HEK293 (cell line): Measurements from ENCODE around the gene FKBP3.

Source experiments
- CTCF ChIP-seq: fragments of 450-650 bp; formaldehyde crosslinking; IDR thresholded peaks from 2 replicates; pipeline ENCODE4 v1.5.1; 2016; ENCODE audit warnings: missing biosample characterization, missing genetic modification characterization
- PATZ1 ChIP-seq: fragments of 450-650 bp; formaldehyde crosslinking; IDR thresholded peaks from 2 replicates; pipeline ENCODE4 v1.5.1; 2016; ENCODE audit warnings: missing biosample characterization, missing genetic modification characterization
- REST ChIP-seq: fragments of 450-650 bp; formaldehyde crosslinking; IDR thresholded peaks from 2 replicates; pipeline ENCODE4 v1.5.1; 2016; ENCODE audit warnings: missing biosample characterization, missing genetic modification characterization
- TCF7L2 ChIP-seq: IDR thresholded peaks from 2 replicates; pipeline ENCODE4 v1.6.1; 2011; ENCODE audit warnings: low read depth, mild to moderate bottlenecking, inconsistent platforms, low read length, moderate library complexity, borderline replicate concordance
- YY1 ChIP-seq: fragments of 450-650 bp; formaldehyde crosslinking; IDR thresholded peaks from 2 replicates; pipeline ENCODE4 v1.5.1; 2018; ENCODE audit warnings: missing biosample characterization, missing genetic modification characterization
- ZBTB17 ChIP-seq: fragments of 450-650 bp; formaldehyde crosslinking; IDR thresholded peaks from 2 replicates; pipeline ENCODE4 v1.5.1; 2016; ENCODE audit warnings: missing biosample characterization, missing genetic modification characterization
- ZFP3 ChIP-seq: fragments of 450-650 bp; formaldehyde crosslinking; IDR thresholded peaks from 2 replicates; pipeline ENCODE4 v1.5.1; 2016; ENCODE audit warnings: low read depth, missing biosample characterization, missing genetic modification characterization
- ZNF112 ChIP-seq: fragments of 450-650 bp; formaldehyde crosslinking; IDR thresholded peaks from 2 replicates; pipeline ENCODE4 v1.5.0; 2017; ENCODE audit warnings: missing biosample characterization, missing genetic modification characterization
- ZNF19 ChIP-seq: fragments of 450-650 bp; formaldehyde crosslinking; IDR thresholded peaks from 2 replicates; pipeline ENCODE4; 2016; ENCODE audit warnings: missing biosample characterization, missing genetic modification characterization, low read depth
- ZNF324 ChIP-seq: fragments of 450-650 bp; formaldehyde crosslinking; IDR thresholded peaks from 2 replicates; pipeline ENCODE4 v1.5.1; 2016; ENCODE audit warnings: missing biosample characterization, missing genetic modification characterization
- ZNF426 ChIP-seq: fragments of 450-650 bp; formaldehyde crosslinking; IDR thresholded peaks from 2 replicates; pipeline ENCODE4 v1.5.1; 2017; ENCODE audit warnings: missing biosample characterization, missing genetic modification characterization, mild to moderate bottlenecking, inconsistent platforms, moderate library complexity
- ZNF449 ChIP-seq: fragments of 450-650 bp; formaldehyde crosslinking; IDR thresholded peaks from 2 replicates; pipeline ENCODE4 v1.5.1; 2017; ENCODE audit warnings: missing biosample characterization, mild to moderate bottlenecking, missing genetic modification characterization, moderate library complexity
- ZNF521 ChIP-seq: fragments of 450-650 bp; formaldehyde crosslinking; IDR thresholded peaks from 2 replicates; pipeline ENCODE4 v1.5.1; 2017; ENCODE audit warnings: missing biosample characterization, mild to moderate bottlenecking, missing genetic modification characterization
- ZNF529 ChIP-seq: fragments of 450-650 bp; formaldehyde crosslinking; IDR thresholded peaks from 2 replicates; pipeline ENCODE4 v1.5.1; 2017; ENCODE audit warnings: missing genetic modification characterization, missing biosample characterization; ENCODE audit not compliant: insufficient replicate concordance
- ZNF530 ChIP-seq: fragments of 450-650 bp; formaldehyde crosslinking; IDR thresholded peaks from 2 replicates; pipeline ENCODE4 v1.5.1; 2016; ENCODE audit warnings: low read depth, missing biosample characterization, missing genetic modification characterization
- ZNF544 ChIP-seq: fragments of 450-650 bp; formaldehyde crosslinking; IDR thresholded peaks from 2 replicates; pipeline ENCODE4 v1.5.0; 2017; ENCODE audit warnings: missing biosample characterization, missing genetic modification characterization
- ZNF621 ChIP-seq: fragments of 450-650 bp; formaldehyde crosslinking; IDR thresholded peaks from 2 replicates; pipeline ENCODE4 v1.5.1; 2017; ENCODE audit warnings: missing biosample characterization, missing genetic modification characterization
- ZNF624 ChIP-seq: fragments of 450-650 bp; formaldehyde crosslinking; IDR thresholded peaks from 2 replicates; pipeline ENCODE4 v1.5.1; 2017; ENCODE audit warnings: missing biosample characterization, missing genetic modification characterization
- TF ChIP-seq, protein P1 (sequence below): fragments of 450-650 bp; formaldehyde crosslinking; IDR thresholded peaks from 2 replicates; pipeline ENCODE4 v1.5.1; 2016; ENCODE audit warnings: missing biosample characterization, missing genetic modification characterization
- TF ChIP-seq, protein P2 (sequence below): fragments of 450-650 bp; formaldehyde crosslinking; IDR thresholded peaks from 2 replicates; pipeline ENCODE4 v1.5.1; 2016; ENCODE audit warnings: missing biosample characterization, missing genetic modification characterization, low read depth

Gene FKBP3

DNA sequence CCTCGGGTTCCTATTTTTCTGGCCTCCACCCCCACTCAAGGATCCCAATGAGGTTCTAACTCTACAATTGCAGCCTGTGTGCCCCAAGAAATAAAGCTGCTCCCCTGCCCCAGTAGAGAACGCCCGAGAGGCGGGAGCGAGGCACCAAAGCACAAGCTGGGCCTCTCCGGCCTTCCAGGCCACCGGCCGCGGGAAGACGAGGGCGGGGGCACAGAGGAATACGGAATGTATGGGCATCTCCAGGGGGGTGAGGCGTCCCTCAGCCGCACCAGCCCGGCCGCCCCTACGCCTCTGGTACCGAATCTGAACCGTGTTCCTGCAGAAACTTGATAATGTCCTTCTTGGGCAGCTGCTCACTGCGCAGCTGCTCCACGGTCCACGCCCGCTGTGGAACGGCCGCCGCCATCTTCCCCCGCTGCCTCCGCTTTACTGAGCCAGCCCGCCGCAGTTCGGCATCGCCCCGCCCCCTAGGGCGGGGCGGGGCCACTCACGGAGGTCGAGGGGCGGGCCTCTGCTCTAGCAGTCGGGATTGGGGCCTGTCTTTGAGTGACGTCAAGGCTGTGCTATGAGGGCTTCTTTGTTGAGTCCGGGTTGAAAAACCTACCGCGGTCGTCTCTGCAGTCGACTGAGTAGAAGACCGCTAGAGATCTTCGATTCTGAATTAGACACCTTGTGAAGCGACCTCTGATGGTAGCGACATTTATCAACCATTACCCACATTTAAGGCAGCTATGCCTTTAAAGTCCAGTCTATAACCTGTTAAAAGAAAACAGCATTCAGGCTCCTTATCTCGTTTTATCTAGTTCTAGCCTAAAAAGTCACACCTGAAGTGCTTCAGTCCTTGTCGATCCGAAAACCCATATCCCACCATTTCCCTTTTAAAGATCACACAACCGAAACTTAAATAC, at the start of gene FKBP3 (continued):
- no peak for TF ChIP-seq ZNF449
- peak; percentile 83 for TF ChIP-seq YY1 (tag by site-specific recombination)
- TF ChIP-seq ZNF324, result peak; percentile 77; the same call in 1 of the 2 replicates
- TF ChIP-seq ZFP3, result no peak
- TF ChIP-seq ZNF112 (tag by site-specific recombination), result no peak
- TF ChIP-seq ZNF544, result no peak
- TF ChIP-seq ZBTB17 (tag by site-specific recombination), result peak; percentile 68
- peak; percentile 22; the same call in 1 of the 2 replicates for TF ChIP-seq CTCF (tag by site-specific recombination)
- TF ChIP-seq ZNF521, result no peak
- TF ChIP-seq ZNF530 (tag by site-specific recombination), result no peak
- TF ChIP-seq, protein P1, sequence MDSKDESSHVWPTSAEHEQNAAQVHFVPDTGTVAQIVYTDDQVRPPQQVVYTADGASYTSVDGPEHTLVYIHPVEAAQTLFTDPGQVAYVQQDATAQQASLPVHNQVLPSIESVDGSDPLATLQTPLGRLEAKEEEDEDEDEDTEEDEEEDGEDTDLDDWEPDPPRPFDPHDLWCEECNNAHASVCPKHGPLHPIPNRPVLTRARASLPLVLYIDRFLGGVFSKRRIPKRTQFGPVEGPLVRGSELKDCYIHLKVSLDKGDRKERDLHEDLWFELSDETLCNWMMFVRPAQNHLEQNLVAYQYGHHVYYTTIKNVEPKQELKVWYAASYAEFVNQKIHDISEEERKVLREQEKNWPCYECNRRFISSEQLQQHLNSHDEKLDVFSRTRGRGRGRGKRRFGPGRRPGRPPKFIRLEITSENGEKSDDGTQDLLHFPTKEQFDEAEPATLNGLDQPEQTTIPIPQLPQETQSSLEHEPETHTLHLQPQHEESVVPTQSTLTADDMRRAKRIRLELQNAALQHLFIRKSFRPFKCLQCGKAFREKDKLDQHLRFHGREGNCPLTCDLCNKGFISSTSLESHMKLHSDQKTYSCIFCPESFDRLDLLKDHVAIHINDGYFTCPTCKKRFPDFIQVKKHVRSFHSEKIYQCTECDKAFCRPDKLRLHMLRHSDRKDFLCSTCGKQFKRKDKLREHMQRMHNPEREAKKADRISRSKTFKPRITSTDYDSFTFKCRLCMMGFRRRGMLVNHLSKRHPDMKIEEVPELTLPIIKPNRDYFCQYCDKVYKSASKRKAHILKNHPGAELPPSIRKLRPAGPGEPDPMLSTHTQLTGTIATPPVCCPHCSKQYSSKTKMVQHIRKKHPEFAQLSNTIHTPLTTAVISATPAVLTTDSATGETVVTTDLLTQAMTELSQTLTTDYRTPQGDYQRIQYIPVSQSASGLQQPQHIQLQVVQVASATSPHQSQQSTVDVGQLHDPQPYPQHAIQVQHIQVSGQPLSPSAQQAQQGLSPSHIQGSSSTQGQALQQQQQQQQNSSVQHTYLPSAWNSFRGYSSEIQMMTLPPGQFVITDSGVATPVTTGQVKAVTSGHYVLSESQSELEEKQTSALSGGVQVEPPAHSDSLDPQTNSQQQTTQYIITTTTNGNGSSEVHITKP (tag by site-specific recombination), result peak; percentile 100
- TF ChIP-seq ZNF426 (tag by site-specific recombination), result no peak
- no peak for TF ChIP-seq ZNF621 (tag by site-specific recombination)
- TF ChIP-seq ZNF624, result no peak
- no peak for TF ChIP-seq ZNF529
- peak; percentile 64 for TF ChIP-seq PATZ1 (tag by site-specific recombination)
- TF ChIP-seq TCF7L2, result no peak
- no peak; the same call in 1 of the 2 replicates for TF ChIP-seq REST (tag by site-specific recombination)
- TF ChIP-seq, protein P2, sequence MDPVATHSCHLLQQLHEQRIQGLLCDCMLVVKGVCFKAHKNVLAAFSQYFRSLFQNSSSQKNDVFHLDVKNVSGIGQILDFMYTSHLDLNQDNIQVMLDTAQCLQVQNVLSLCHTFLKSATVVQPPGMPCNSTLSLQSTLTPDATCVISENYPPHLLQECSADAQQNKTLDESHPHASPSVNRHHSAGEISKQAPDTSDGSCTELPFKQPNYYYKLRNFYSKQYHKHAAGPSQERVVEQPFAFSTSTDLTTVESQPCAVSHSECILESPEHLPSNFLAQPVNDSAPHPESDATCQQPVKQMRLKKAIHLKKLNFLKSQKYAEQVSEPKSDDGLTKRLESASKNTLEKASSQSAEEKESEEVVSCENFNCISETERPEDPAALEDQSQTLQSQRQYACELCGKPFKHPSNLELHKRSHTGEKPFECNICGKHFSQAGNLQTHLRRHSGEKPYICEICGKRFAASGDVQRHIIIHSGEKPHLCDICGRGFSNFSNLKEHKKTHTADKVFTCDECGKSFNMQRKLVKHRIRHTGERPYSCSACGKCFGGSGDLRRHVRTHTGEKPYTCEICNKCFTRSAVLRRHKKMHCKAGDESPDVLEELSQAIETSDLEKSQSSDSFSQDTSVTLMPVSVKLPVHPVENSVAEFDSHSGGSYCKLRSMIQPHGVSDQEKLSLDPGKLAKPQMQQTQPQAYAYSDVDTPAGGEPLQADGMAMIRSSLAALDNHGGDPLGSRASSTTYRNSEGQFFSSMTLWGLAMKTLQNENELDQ (tag by site-specific recombination), result no peak
- TF ChIP-seq ZNF19 (tag by site-specific recombination), result no peak
